Stimulated activated CD8-positive, alpha-beta memory T cell treated with anti-CD3 and anti-CD28 coated beads, Interleukin-15, amount 100 ng/mL, for 24 hours (primary cell): ENCODE results near the gene GTSE1.

Source experiments
- DNase-seq: peaks from one replicate; pipeline ENCODE4 v3.0.0-alpha.2; 2020; ENCODE audit warnings: low read depth

The GTSE1 gene

GRCh38 chr22:46273432-46274148 is 23.1 kb upstream of the GTSE1 start:
- DNase-seq, result no peak

- DNase-seq, result no peak
Measured at GRCh38 chr22:46274381-46274780, 22.3 kb upstream of the GTSE1 start.

GRCh38 chr22:46275455-46276122 is 21.1 kb upstream of the GTSE1 start:
- DNase-seq, result no peak

- DNase-seq, result no peak
Measured at GRCh38 chr22:46276563-46276962, 20.1 kb upstream of the GTSE1 start.

- DNase-seq, result no peak
Measured at GRCh38 chr22:46278656-46279645, 17.7 kb upstream of the GTSE1 start.

- DNase-seq, result no peak
Measured at GRCh38 chr22:46280063-46280817, 16.4 kb upstream of the GTSE1 start.

GRCh38 chr22:46280999-46281623 is 15.6 kb upstream of the GTSE1 start:
- no peak for DNase-seq

- DNase-seq, result no peak
Measured at GRCh38 chr22:46281866-46282678, 14.6 kb upstream of the GTSE1 start.

- DNase-seq, result no peak
Measured at GRCh38 chr22:46286006-46286405, 10.7 kb upstream of the GTSE1 start.

GRCh38 chr22:46286941-46287872 is 9.5 kb upstream of the GTSE1 start:
- no peak for DNase-seq

GRCh38 chr22:46287873-46288751 is 8.6 kb upstream of the GTSE1 start:
- no peak for DNase-seq

- DNase-seq, result no peak
Measured at GRCh38 chr22:46288846-46289243, 7.8 kb upstream of the GTSE1 start.

GRCh38 chr22:46289244-46289891 is 7.3 kb upstream of the GTSE1 start:
- no peak for DNase-seq

- DNase-seq, result no peak
Measured at GRCh38 chr22:46290121-46290842, 6.4 kb upstream of the GTSE1 start.

- DNase-seq, result no peak
Measured at GRCh38 chr22:46290843-46291785, 5.6 kb upstream of the GTSE1 start.

GRCh38 chr22:46292173-46292572 is 4.5 kb upstream of the GTSE1 start:
- DNase-seq, result no peak
